Measurements from ENCODE around the gene CAPG. TPM values are rescaled to one million over a fixed set of nuclear protein-coding genes. Genes with fewer than 3 reads are reported as not detected.

Gene CAPG
- total RNA-seq, 1 donor from 2014 or later: 419 TPM

DNA sequence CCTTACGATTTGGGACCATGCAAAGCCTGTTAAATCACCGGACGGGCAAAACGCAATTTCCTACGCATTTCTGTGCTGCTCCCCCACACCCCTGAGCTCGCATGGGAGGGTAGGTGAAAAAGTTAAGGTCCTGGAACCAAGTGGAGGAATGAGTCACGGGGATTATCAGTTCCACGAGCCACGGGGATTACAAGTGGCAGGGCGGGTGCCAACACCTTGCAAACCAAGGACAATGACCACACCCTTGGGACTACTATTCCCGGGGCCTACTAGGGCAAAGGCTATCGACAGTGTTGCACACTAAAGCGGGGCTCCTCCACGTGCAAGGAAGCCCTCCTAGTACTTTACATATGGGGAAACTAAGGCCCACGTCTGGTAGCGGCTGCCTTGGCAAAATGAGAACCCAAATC lies 56.3 kb downstream of the CAPG start:
- peak overlapping the region; percentile 94 for H3K27ac ChIP-seq
- no peaks in the 10 kb centered on the region for H3K9me3 ChIP-seq
- TF ChIP-seq, protein P1, sequence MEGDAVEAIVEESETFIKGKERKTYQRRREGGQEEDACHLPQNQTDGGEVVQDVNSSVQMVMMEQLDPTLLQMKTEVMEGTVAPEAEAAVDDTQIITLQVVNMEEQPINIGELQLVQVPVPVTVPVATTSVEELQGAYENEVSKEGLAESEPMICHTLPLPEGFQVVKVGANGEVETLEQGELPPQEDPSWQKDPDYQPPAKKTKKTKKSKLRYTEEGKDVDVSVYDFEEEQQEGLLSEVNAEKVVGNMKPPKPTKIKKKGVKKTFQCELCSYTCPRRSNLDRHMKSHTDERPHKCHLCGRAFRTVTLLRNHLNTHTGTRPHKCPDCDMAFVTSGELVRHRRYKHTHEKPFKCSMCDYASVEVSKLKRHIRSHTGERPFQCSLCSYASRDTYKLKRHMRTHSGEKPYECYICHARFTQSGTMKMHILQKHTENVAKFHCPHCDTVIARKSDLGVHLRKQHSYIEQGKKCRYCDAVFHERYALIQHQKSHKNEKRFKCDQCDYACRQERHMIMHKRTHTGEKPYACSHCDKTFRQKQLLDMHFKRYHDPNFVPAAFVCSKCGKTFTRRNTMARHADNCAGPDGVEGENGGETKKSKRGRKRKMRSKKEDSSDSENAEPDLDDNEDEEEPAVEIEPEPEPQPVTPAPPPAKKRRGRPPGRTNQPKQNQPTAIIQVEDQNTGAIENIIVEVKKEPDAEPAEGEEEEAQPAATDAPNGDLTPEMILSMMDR (IDR thresholded peaks at IDR 0.05): no peak
- intact Hi-C loops (cut with DNase I): no loop called here
- DNase-seq: peak; percentile 78
- peaks cover 39% of the 10 kb centered on the region for H3K36me3 ChIP-seq
- peak; percentile 51 for ATAC-seq
- peaks cover 26% of the 10 kb centered on the region for H3K4me1 ChIP-seq
- no peaks in the 10 kb centered on the region for H3K27me3 ChIP-seq
- peak overlapping the region; percentile 87 for H3K4me3 ChIP-seq

DNA sequence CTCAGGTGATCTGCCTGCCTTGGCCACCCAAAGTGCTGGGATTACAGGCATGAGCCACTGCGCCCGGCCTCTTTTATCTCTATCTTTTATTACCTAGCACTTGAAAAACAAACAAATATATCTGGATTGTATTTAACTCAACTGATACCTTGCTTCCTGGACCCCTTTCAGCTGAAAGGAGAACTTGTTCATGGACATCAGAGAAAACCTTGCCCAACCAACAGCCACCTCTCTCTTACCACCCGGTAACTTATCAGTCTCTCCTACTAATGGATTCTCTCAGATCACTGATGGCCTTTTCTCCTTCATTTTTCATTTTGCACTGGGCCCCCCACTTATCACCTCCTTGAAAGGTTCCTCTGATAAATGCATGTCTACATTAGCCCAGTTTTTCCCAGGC lies 62.6 kb downstream of the CAPG start:
- H3K36me3 ChIP-seq: peaks cover 63% of the 10 kb centered on the region
- H3K4me1 ChIP-seq: peaks cover 2% of the 10 kb centered on the region
- no peak overlapping the region for H3K27ac ChIP-seq
- H3K27me3 ChIP-seq: no peaks in the 10 kb centered on the region
- DNase-seq: no peak
- H3K9me3 ChIP-seq: no peaks in the 10 kb centered on the region
- TF ChIP-seq, protein P1 (IDR thresholded peaks at IDR 0.05): no peak
- intact Hi-C loops (cut with DNase I): no loop called here
- no peak for ATAC-seq
- H3K4me3 ChIP-seq: no peak overlapping the region

Other genes starting within 250 kb of the CAPG start
- 156 TPM for gene TGOLN2, start 82.4 kb downstream of the CAPG start, total RNA-seq
- gene RETSAT, start 55.8 kb downstream of the CAPG start, total RNA-seq: 58.1 TPM
- 22.0 TPM for gene ELMOD3, start 55.6 kb downstream of the CAPG start, total RNA-seq
- 1.0 TPM for gene SH2D6, start 8.3 kb upstream of the CAPG start, total RNA-seq
- gene MAT2A, start 128.8 kb upstream of the CAPG start, total RNA-seq: 212 TPM
- gene GGCX, start 151.1 kb upstream of the CAPG start, total RNA-seq: 73.2 TPM
- 235 TPM for gene VAMP8, start 167.2 kb upstream of the CAPG start, total RNA-seq
- 84.8 TPM for gene VAMP5, start 174.1 kb upstream of the CAPG start, total RNA-seq
- 85.9 TPM for gene RNF181, start 185.4 kb upstream of the CAPG start, total RNA-seq
- gene TMEM150A, start 192.3 kb upstream of the CAPG start, total RNA-seq: 31.5 TPM
- 37.9 TPM for gene C2orf68, start 201.7 kb upstream of the CAPG start, total RNA-seq
- 37.0 TPM for gene USP39, start 205.8 kb upstream of the CAPG start, total RNA-seq

All from upper lobe of right lung (tissue), 1 donor.